GM19023 (cell line): ENCODE results near the gene TNK2.

Source experiments
- ATAC-seq: cut with Tn5 transposase; IDR thresholded peaks from one replicate; pipeline ENCODE4 v1.9.1; 2021; ENCODE audit warnings: mild to moderate bottlenecking, moderate library complexity; ENCODE audit not compliant: unreplicated experiment

TNK2 gene

DNA sequence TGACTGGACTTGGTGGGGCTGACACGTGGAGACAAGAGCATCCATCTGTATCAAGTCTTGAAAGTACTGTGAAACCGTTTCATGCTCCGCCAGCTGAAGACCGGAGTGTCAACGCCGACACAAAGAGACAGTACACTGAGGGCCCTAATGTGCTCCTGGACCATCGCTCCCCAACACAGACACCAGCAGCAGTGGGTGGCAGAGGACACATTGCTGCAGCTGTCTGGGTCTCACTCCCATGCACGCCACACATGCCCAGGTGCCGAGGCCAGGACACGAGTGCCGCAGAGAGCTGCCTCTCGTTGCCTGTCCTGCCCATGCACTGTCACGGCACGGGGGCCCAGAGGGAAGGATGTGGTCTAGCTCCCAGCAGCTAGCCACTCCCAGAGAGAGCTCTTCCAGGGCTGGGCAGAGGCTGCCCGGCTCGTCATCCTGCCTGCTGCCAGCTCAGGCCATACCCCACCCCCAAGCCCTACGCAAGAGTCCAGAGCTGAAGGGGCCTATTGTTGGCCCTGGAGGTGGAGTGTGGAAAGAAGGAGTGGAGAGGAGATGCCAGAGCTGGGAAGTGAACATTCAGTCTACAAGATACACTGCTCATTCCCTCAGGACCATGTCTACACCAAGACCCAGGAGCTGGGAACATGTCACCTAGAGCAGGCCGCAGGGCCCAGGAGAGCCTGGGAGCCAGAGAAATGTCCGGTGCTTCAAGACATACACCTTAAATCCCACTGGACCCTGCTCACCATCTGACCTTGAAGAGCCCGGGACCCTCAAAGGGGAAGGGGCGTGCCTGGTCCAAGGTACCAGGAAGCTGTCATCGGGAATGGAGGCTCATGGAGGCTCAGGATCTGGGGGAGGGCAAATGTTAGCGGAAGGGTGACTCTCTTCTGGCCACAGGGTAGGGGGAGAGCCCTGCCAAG, 7.7 kb downstream of the TNK2 start:
- peak; percentile 53 for ATAC-seq

- ATAC-seq = no peak
Measured at GRCh38 chr3:195899701-195900435, 8.5 kb downstream of the TNK2 start.

DNA sequence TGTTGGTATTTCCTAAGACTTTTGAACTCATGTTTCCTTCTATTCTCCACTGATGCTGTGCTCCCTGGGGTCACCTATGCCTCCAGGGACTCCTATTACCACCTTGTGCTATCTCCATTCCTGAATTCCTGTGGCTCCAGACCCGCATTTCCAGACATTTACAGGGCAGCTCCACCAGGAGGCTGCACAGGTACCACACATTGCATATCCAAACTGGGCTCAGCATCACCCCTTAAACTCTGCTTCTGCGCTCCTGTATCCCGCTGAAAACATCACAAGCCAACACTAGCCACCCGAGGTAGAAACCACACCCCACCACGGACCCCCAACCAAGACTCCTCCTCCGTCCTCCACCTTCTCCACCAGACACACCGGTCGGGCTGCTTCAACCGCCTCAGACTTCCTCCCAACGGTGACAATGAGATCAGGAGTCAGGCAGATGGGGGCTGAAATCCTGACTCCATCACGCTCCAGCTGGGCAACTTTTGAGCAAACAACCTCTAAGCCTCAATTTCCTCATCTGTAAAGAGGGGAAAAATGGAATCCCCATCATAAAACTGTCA, 10.4 kb downstream of the TNK2 start:
- no peak for ATAC-seq

GRCh38 chr3:195897081-195897852, 11.1 kb downstream of the TNK2 start:
- ATAC-seq = no peak

- peak; percentile 8 for ATAC-seq
Measured at GRCh38 chr3:195896361-195897080, 11.8 kb downstream of the TNK2 start.

- ATAC-seq = peak; percentile 47
Measured at GRCh38 chr3:195895861-195896360, 12.4 kb downstream of the TNK2 start.

- peak; percentile 50 for ATAC-seq
Measured at GRCh38 chr3:195895078-195895860, 13.1 kb downstream of the TNK2 start.

DNA sequence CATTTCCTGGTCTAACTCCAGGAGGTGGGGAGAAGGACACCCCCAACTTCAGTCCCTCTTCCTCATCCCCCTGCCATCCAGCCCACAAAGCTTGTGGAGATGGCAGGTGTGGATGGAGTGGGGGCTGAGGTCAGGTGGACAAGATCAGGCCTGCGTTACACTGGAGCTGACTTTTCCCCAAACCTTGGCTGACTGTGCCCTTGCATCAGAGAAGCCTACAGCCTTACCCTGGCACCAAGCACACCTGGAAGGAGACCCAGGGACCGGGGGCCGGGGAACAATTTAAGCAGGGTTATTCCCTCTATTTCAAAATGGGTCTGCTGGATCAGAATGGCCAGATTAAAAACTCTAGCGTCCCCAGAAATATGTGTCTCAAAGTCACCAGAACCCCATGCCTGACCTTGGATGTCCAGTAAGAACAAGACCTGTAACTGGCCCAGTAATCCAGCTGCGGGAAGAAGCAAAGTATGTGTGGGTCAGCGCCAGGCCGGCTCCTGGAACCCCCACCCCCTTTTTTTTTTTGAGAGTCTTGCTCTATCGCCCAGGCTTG, 14.4 kb downstream of the TNK2 start:
- ATAC-seq = no peak

DNA sequence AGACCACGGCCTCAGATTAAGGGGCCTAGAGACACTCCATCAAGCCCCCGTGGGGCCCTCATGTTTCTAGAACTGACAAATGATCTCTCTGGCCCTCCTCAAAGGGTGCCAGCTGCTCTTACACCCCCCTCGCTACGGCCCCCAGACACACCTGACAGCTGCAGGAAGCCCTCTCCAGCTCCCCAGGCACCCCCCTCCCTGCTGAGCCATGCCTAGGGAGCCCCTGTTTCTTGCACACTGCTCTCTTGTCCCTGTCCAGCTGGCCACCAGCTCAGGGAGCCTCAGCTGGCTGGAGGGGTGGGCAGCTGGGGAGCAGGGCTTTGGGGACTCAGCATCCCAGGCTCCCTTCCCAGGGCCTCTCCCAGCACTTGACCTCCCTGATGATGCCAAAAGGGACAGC, 14.8 kb downstream of the TNK2 start:
- ATAC-seq = no peak

DNA sequence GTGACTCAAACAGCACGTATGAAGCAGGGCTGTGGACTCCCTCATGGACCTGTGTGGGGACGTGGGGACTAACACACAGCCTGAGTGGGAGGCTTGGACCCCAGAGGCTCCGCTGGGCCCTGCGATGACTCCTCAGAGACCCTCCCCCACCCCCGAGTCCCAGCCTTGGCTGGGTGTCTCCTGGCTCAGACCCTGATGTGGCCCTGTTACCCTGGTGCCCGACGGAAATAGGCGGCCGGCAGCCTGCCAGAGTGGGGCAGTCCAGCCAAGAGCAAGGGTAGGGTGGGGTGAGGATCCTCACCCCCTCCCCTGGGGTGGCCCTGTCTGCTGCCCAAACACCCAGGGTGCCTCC, 15.3 kb downstream of the TNK2 start:
- no peak for ATAC-seq

- no peak for ATAC-seq
Measured at GRCh38 chr3:195892105-195893043, 16.0 kb downstream of the TNK2 start.

- ATAC-seq = no peak
Measured at GRCh38 chr3:195891431-195892104, 16.8 kb downstream of the TNK2 start.

DNA sequence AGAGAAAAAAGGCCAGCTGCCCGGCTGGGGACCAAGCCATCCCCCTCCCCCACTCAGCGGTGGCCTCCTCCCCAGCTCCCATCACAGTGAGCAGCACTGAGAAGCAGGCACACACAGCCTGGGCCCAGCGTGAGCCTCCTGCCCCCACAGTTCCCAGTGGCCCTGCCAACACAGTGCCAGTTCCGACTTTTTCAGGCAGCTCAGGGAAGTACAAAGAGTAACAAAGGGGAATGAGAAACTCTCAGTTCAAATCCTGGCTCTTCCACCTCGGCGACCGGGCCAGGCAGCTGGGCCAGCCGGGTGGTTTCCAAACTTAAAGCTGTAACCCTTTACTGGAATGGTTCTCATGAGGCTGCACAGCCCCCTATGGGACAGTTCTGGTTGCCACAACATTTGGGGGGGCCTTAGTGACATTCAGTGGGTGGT, 18.5 kb downstream of the TNK2 start:
- no peak for ATAC-seq

- no peak for ATAC-seq
Measured at GRCh38 chr3:195888981-195889869, 19.1 kb downstream of the TNK2 start.

- ATAC-seq = no peak
Measured at GRCh38 chr3:195888311-195888761, 20.0 kb downstream of the TNK2 start.

DNA sequence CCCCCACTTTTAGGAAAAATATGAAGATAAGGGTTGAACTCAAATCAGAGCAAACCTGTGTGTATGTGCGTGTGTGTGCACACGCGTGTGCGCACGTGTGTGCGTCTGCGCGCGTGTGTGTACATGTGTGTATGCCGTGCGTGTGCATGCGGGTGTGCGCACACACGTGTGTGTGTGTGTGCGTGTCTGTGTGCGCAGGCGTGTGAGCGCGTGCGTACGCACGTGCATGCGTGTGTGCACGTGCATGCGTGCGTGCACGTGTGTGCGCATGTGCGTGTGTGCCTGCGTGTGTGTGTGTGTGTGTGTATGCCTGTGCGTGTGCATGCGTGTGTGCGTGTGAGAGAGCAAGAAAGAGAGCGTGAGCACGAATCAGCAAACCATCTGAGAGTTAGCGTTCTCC, 20.7 kb downstream of the TNK2 start:
- ATAC-seq = no peak
